ENCODE data around the gene BCCIP. TPM values are rescaled to one million over a fixed set of nuclear protein-coding genes. Genes with fewer than 3 reads are reported as not detected.

BCCIP gene
- total RNA-seq, 1 donor from 2014 or later = 89.8 TPM

GRCh38 chr10:125792342-125793300 lies 30.7 kb upstream of the BCCIP start:
- Mint-ChIP-seq H3K27me3 (ENCODE audit: low read depth) (no peaks in the 10 kb centered on the region), H3K9me3 (no peaks in the 10 kb centered on the region), H3K36me3 (ENCODE audit: low read depth) (peaks cover 3% of the 10 kb centered on the region), H3K4me3 (no peak overlapping the region), H3K27ac (ENCODE audit: unreplicated experiment) (peak overlapping the region; percentile 43), H3K4me1 (no peaks in the 10 kb centered on the region)
- TF ChIP-seq CTCF (conservative IDR thresholded peaks at IDR 0.05) = no peak
- DNase-seq (ENCODE audit: low read depth, low spot score) = no peak

GRCh38 chr10:125795128-125795527 lies 28.2 kb upstream of the BCCIP start:
- Mint-ChIP-seq H3K27ac (ENCODE audit: unreplicated experiment) (no peak overlapping the region), H3K36me3 (ENCODE audit: low read depth) (peaks cover 3% of the 10 kb centered on the region), H3K4me3 (no peak overlapping the region), H3K9me3 (no peaks in the 10 kb centered on the region), H3K4me1 (no peaks in the 10 kb centered on the region), H3K27me3 (ENCODE audit: low read depth) (no peaks in the 10 kb centered on the region)
- no peak for TF ChIP-seq CTCF (conservative IDR thresholded peaks at IDR 0.05)
- no peak for DNase-seq (ENCODE audit: low read depth, low spot score)

GRCh38 chr10:125795637-125796190 lies 27.6 kb upstream of the BCCIP start:
- H3K36me3 Mint-ChIP-seq (ENCODE audit: low read depth) = peaks cover 3% of the 10 kb centered on the region
- no peak overlapping the region for H3K4me3 Mint-ChIP-seq
- H3K27me3 Mint-ChIP-seq (ENCODE audit: low read depth) = no peaks in the 10 kb centered on the region
- H3K27ac Mint-ChIP-seq (ENCODE audit: unreplicated experiment) = peak overlapping the region; percentile 50
- no peaks in the 10 kb centered on the region for H3K9me3 Mint-ChIP-seq
- no peak for TF ChIP-seq CTCF (conservative IDR thresholded peaks at IDR 0.05)
- no peak for DNase-seq (ENCODE audit: low read depth, low spot score)
- H3K4me1 Mint-ChIP-seq = no peaks in the 10 kb centered on the region

GRCh38 chr10:125797424-125797823 lies 25.9 kb upstream of the BCCIP start:
- no peak for DNase-seq (ENCODE audit: low read depth, low spot score)
- no peak overlapping the region for H3K4me3 Mint-ChIP-seq
- no peak for TF ChIP-seq CTCF (conservative IDR thresholded peaks at IDR 0.05)
- H3K27ac Mint-ChIP-seq (ENCODE audit: unreplicated experiment) = no peak overlapping the region
- H3K36me3 Mint-ChIP-seq (ENCODE audit: low read depth) = peaks cover 7% of the 10 kb centered on the region
- no peaks in the 10 kb centered on the region for H3K9me3 Mint-ChIP-seq
- H3K4me1 Mint-ChIP-seq = no peaks in the 10 kb centered on the region
- H3K27me3 Mint-ChIP-seq (ENCODE audit: low read depth) = no peaks in the 10 kb centered on the region

DNA sequence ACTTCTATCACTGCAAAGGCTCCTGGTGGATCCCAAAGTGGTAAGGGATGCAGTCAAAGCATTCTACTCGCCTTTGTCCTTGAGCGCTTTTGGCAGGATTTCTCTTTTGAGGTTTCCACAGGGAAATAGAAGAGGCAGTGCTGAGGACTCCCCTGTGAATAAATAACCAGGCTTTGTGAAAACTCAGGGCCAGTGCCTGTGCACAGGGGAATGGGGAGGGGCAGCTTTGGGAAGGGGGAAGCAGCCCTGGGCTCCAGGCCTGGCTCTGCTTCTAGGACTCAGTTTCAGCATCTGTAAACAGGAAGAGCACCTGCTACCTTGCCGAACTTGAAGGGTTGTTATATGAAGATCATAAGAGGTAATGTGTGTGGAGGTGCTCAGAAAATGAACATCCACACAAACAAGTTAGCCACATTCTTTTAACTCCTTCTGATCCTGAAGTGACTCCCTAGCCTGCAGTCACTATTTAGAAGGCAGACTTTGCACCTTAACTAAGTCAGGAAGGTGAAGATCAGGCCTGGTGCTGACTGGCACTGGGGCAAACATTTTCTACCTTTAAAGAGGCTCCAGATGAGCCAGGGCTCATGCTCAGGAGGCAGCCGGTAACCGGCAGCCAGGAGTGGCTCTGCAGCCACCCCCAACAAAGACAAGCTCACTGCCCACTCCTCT lies 25.2 kb upstream of the BCCIP start:
- no peak for DNase-seq (ENCODE audit: low read depth, low spot score)
- Mint-ChIP-seq H3K9me3 (no peaks in the 10 kb centered on the region), H3K36me3 (ENCODE audit: low read depth) (peaks cover 7% of the 10 kb centered on the region), H3K4me3 (no peak overlapping the region), H3K4me1 (no peaks in the 10 kb centered on the region), H3K27me3 (ENCODE audit: low read depth) (no peaks in the 10 kb centered on the region), H3K27ac (ENCODE audit: unreplicated experiment) (no peak overlapping the region)
- TF ChIP-seq CTCF (conservative IDR thresholded peaks at IDR 0.05) = no peak
